Osteoblast (primary cell): ENCODE measurements around the gene DHX32. TPM values are rescaled to one million over a fixed set of nuclear protein-coding genes. Genes with fewer than 3 reads are reported as not detected.

Experiments
- DNase-seq: peaks from one replicate; pipeline ENCODE4 v3.0.0; 2011; ENCODE audit warnings: low spot score, mixed read lengths; ENCODE audit not compliant: insufficient read length; ENCODE audit errors: missing footprints
- H2AFZ ChIP-seq: 2 replicates; pipeline ENCODE4 v1.6.0; 2011; ENCODE audit warnings: mild to moderate bottlenecking, low read length
- H3K27ac ChIP-seq: 2 replicates; pipeline ENCODE4 v1.5.1; 2011; ENCODE audit warnings: mild to moderate bottlenecking, low read depth, low read length, moderate library complexity
- H3K27me3 ChIP-seq: 2 replicates; pipeline ENCODE4 v1.6.0; 2012; ENCODE audit warnings: mild to moderate bottlenecking, control low read depth, inconsistent platforms, low read length, moderate library complexity; ENCODE audit not compliant: insufficient read depth
- H3K36me3 ChIP-seq: 2 replicates; pipeline ENCODE4 v1.5.1; 2011; ENCODE audit warnings: mild to moderate bottlenecking, low read length, control low read depth, moderate library complexity; ENCODE audit not compliant: insufficient read depth
- H3K4me1 ChIP-seq: 2 replicates; pipeline ENCODE4 v1.5.1; 2011; ENCODE audit warnings: mild to moderate bottlenecking, low read length, control low read depth, moderate library complexity; ENCODE audit not compliant: insufficient read depth
- H3K4me2 ChIP-seq: 2 replicates; pipeline ENCODE4 v1.6.0; 2011; ENCODE audit warnings: mild to moderate bottlenecking, low read length; ENCODE audit not compliant: insufficient read depth
- H3K4me3 ChIP-seq: fragments of 200-600 bp; sonication (generic); 3 replicates; pipeline ENCODE4 v1.5.1; 2012; ENCODE audit warnings: mild to moderate bottlenecking, low read length, inconsistent platforms; ENCODE audit not compliant: insufficient read depth
- H3K79me2 ChIP-seq: 2 replicates; pipeline ENCODE4 v1.6.0; 2012; ENCODE audit warnings: mild to moderate bottlenecking, low read length, control low read depth, inconsistent platforms; ENCODE audit not compliant: insufficient read depth
- H3K9me3 ChIP-seq: 2 replicates; pipeline ENCODE4 v1.5.1; 2011; ENCODE audit warnings: low read depth, low read length, control low read depth
- H4K20me1 ChIP-seq: 2 replicates; pipeline ENCODE4 v1.6.0; 2012; ENCODE audit warnings: mild to moderate bottlenecking, low read length, control low read depth; ENCODE audit not compliant: insufficient read depth
- total RNA-seq: library from RNA; depleted of rRNA; stranded (reverse); fragments of >200 nt; gene quantifications from 2 replicates; pipeline ENCODE4 v1.2.3, GENCODE V29; 2012
- TF ChIP-seq, protein P1 (sequence below): IDR thresholded peaks from 2 replicates; pipeline ENCODE4 v1.5.1; 2011; ENCODE audit warnings: mild to moderate bottlenecking, low read depth, low read length, moderate library complexity; ENCODE audit errors: extremely low read depth

Gene DHX32
- total RNA-seq, 1 donor, result 52.8 TPM

- Histone ChIP-seq H4K20me1 (no peaks in the 10 kb centered on the region), H3K79me2 (no peaks in the 10 kb centered on the region), H3K4me2 (no peak overlapping the region), H3K27me3 (no peaks in the 10 kb centered on the region), H3K4me3 (no peak overlapping the region), H3K4me1 (no peaks in the 10 kb centered on the region), H2AFZ (no peak overlapping the region), H3K9me3 (no peaks in the 10 kb centered on the region), H3K36me3 (peaks cover 37% of the 10 kb centered on the region), H3K27ac (no peak overlapping the region)
- TF ChIP-seq, protein P1, sequence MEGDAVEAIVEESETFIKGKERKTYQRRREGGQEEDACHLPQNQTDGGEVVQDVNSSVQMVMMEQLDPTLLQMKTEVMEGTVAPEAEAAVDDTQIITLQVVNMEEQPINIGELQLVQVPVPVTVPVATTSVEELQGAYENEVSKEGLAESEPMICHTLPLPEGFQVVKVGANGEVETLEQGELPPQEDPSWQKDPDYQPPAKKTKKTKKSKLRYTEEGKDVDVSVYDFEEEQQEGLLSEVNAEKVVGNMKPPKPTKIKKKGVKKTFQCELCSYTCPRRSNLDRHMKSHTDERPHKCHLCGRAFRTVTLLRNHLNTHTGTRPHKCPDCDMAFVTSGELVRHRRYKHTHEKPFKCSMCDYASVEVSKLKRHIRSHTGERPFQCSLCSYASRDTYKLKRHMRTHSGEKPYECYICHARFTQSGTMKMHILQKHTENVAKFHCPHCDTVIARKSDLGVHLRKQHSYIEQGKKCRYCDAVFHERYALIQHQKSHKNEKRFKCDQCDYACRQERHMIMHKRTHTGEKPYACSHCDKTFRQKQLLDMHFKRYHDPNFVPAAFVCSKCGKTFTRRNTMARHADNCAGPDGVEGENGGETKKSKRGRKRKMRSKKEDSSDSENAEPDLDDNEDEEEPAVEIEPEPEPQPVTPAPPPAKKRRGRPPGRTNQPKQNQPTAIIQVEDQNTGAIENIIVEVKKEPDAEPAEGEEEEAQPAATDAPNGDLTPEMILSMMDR, result no peak
- DNase-seq, result no peak
These were observed 34.2 kb downstream of the DHX32 start for GRCh38 chr10:125846894-125847293.

DNA sequence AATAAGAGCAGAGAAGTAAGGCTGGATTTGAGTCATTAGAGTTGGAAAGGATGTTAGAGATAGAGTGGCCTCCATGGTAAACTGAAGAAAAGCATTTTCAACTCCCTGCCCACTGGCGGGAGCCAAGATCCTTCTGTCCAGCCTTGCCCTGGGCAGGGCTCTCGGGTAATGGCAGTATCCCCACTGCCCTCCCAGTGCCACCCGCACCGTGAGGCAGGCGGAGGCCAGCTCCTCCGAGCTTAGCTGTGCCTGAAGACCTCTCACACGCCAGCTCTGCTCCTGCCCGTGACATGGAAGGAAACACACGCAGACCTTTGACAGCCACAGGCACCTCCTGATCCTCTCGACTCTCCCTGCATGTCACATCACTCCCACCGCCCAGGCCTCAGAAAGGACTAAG is 35.5 kb downstream of the DHX32 start:
- Histone ChIP-seq H3K27me3 (no peaks in the 10 kb centered on the region), H3K27ac (no peak overlapping the region), H3K79me2 (no peaks in the 10 kb centered on the region), H3K9me3 (no peaks in the 10 kb centered on the region), H3K4me2 (no peak overlapping the region), H2AFZ (no peak overlapping the region), H4K20me1 (no peaks in the 10 kb centered on the region), H3K36me3 (peaks cover 37% of the 10 kb centered on the region), H3K4me1 (peaks cover 4% of the 10 kb centered on the region), H3K4me3 (no peak overlapping the region)
- no peak for DNase-seq
- TF ChIP-seq, protein P1, result no peak

GRCh38 chr10:125844751-125845221 is 36.3 kb downstream of the DHX32 start:
- no peak overlapping the region for H3K27ac ChIP-seq
- DNase-seq, result peak; percentile 30
- H3K4me1 ChIP-seq, result peaks cover 4% of the 10 kb centered on the region
- H2AFZ ChIP-seq, result no peak overlapping the region
- TF ChIP-seq, protein P1, result no peak
- H3K9me3 ChIP-seq, result no peaks in the 10 kb centered on the region
- H3K4me3 ChIP-seq, result no peak overlapping the region
- peaks cover 41% of the 10 kb centered on the region for H3K36me3 ChIP-seq
- no peaks in the 10 kb centered on the region for H3K27me3 ChIP-seq
- H3K4me2 ChIP-seq, result no peak overlapping the region
- H3K79me2 ChIP-seq, result no peaks in the 10 kb centered on the region
- no peaks in the 10 kb centered on the region for H4K20me1 ChIP-seq

DNA sequence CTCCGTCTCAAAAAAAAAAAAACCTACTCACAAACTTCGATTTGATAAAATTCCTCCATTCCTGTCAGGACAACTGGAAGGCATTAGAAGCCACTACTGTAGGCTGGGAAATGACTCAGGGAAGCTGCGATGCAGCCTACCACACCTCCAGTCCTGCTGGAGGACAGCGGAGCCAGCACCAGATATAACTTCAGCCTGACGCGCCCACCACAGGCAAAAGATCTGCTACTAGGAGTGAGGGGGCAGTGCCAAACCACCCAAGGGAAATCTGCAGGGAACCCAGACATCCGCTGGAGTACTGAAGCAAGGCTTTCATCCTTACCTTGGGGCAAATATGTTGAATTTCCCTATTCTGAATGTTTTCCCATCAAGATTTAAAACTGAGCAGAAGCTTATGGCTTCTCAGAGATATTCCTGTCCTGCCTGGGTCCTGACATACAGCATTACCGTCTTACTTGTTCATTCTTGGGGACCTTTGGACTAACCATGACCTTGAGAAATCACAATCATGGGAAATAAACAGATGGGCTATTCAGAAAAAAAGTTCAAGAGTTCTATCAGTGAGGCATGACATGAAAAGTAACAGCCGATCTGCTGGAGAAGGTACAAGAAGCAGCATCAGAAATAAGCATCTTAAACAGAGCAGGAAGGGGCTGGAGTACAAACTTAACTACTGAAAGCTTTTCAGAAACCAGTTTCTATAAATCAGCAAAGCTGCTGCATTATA is 37.3 kb downstream of the DHX32 start:
- Histone ChIP-seq H3K4me3 (no peak overlapping the region), H3K4me1 (peaks cover 4% of the 10 kb centered on the region), H3K9me3 (no peaks in the 10 kb centered on the region), H3K27ac (no peak overlapping the region), H3K79me2 (no peaks in the 10 kb centered on the region), H4K20me1 (no peaks in the 10 kb centered on the region), H3K36me3 (peaks cover 41% of the 10 kb centered on the region), H3K27me3 (no peaks in the 10 kb centered on the region), H3K4me2 (no peak overlapping the region), H2AFZ (no peak overlapping the region)
- TF ChIP-seq, protein P1, result no peak
- no peak for DNase-seq
